Fibroblast of skin of left quadriceps (primary cell): ENCODE measurements around the gene ITGB5.
"Not testable (repeated sequence)": the region's sequence is repeated elsewhere in the genome, so short reads cannot be mapped to it uniquely, and the experiment has no call there.

Source experiments
- DNase-seq, 2 experiments: peaks; one replicate each; pipeline ENCODE4 v3.0.0-alpha.2; 2013; ENCODE audit warnings: low read depth in 2 of 2

ITGB5 gene

GRCh38 chr3:124757926-124758325 lies 129.2 kb downstream of the ITGB5 start:
- DNase-seq = not testable (repeated sequence)

- no peak for DNase-seq
These were observed 135.1 kb downstream of the ITGB5 start for GRCh38 chr3:124752051-124752450.

- no peak for DNase-seq
These were observed 135.7 kb downstream of the ITGB5 start for GRCh38 chr3:124751501-124751900.

- DNase-seq = not testable (repeated sequence)
These were observed 137.3 kb downstream of the ITGB5 start for GRCh38 chr3:124749877-124750276.

- no peak for DNase-seq
These were observed 138.5 kb downstream of the ITGB5 start for GRCh38 chr3:124748560-124749198.

GRCh38 chr3:124747111-124747981 lies 139.8 kb downstream of the ITGB5 start:
- no peak for DNase-seq

GRCh38 chr3:124745756-124746155 lies 141.4 kb downstream of the ITGB5 start:
- DNase-seq = no peak

GRCh38 chr3:124741027-124741426 lies 146.1 kb downstream of the ITGB5 start:
- no peak for DNase-seq

GRCh38 chr3:124731760-124732159 lies 155.4 kb downstream of the ITGB5 start:
- no peak for DNase-seq

GRCh38 chr3:124730941-124731297 lies 156.2 kb downstream of the ITGB5 start:
- no peak for DNase-seq

- DNase-seq = peak; percentile 43 to 45
These were observed 156.8 kb downstream of the ITGB5 start, which contains the start of gene UMPS for GRCh38 chr3:124730129-124730940. UMPS (plus strand) TSS chr3:124730452; CDS start chr3:124730472, 20 bp downstream.

GRCh38 chr3:124722589-124722988 lies 164.6 kb downstream of the ITGB5 start:
- DNase-seq = no peak

GRCh38 chr3:124714223-124714853 lies 172.8 kb downstream of the ITGB5 start:
- no peak for DNase-seq
